HEK293T (cell line): ENCODE measurements around the gene OLA1.

Source experiments
- ARNT ChIP-seq: fragments of 450-650 bp; IDR thresholded peaks from 2 replicates; pipeline ENCODE4 v1.6.1; 2017; ENCODE audit warnings: mild to moderate bottlenecking
- BHLHE40 ChIP-seq: fragments of 450-650 bp; IDR thresholded peaks from 2 replicates; pipeline ENCODE4 v1.6.1; 2016; ENCODE audit warnings: mild to moderate bottlenecking, moderate library complexity, borderline replicate concordance
- ELF4 ChIP-seq: fragments of 450-650 bp; IDR thresholded peaks from 2 replicates; pipeline ENCODE4 v1.6.1; 2017; ENCODE audit warnings: antibody characterized with exemption
- FOXK2 ChIP-seq: fragments of 450-650 bp; IDR thresholded peaks from 2 replicates; pipeline ENCODE4 v1.6.1; 2016; ENCODE audit warnings: mild to moderate bottlenecking
- L3MBTL2 ChIP-seq: fragments of 450-650 bp; conservative IDR thresholded peaks from 2 replicates; pipeline ENCODE4 v1.6.1; 2016; ENCODE audit warnings: mild to moderate bottlenecking
- PKNOX1 ChIP-seq: fragments of 450-650 bp; IDR thresholded peaks from 2 replicates; pipeline ENCODE4 v1.6.1; 2016
- SP1 ChIP-seq: fragments of 450-650 bp; IDR thresholded peaks from 2 replicates; pipeline ENCODE4 v1.6.1; 2017
- SUZ12 ChIP-seq: fragments of 450-650 bp; IDR thresholded peaks from 2 replicates; pipeline ENCODE4 v1.6.1; 2016; ENCODE audit warnings: mild to moderate bottlenecking
- TARDBP ChIP-seq: fragments of 450-650 bp; IDR thresholded peaks from 2 replicates; pipeline ENCODE4 v1.6.1; 2016

GRCh38 chr2:174083843-174084458 is 164.4 kb downstream of the OLA1 start:
- TF ChIP-seq L3MBTL2 = no peak
- TF ChIP-seq BHLHE40 = no peak
- TF ChIP-seq TARDBP = no peak
- no peak for TF ChIP-seq SP1
- TF ChIP-seq ELF4 = no peak
- TF ChIP-seq FOXK2 = no peak
- TF ChIP-seq SUZ12 = no peak
- no peak for TF ChIP-seq ARNT
- TF ChIP-seq PKNOX1 = no peak
